ENCODE measurements around the gene LRRC57.
"Not testable (repeated sequence)": the region's sequence is repeated elsewhere in the genome, so short reads cannot be mapped to it uniquely, and the experiment has no call there.

The LRRC57 gene

DNA sequence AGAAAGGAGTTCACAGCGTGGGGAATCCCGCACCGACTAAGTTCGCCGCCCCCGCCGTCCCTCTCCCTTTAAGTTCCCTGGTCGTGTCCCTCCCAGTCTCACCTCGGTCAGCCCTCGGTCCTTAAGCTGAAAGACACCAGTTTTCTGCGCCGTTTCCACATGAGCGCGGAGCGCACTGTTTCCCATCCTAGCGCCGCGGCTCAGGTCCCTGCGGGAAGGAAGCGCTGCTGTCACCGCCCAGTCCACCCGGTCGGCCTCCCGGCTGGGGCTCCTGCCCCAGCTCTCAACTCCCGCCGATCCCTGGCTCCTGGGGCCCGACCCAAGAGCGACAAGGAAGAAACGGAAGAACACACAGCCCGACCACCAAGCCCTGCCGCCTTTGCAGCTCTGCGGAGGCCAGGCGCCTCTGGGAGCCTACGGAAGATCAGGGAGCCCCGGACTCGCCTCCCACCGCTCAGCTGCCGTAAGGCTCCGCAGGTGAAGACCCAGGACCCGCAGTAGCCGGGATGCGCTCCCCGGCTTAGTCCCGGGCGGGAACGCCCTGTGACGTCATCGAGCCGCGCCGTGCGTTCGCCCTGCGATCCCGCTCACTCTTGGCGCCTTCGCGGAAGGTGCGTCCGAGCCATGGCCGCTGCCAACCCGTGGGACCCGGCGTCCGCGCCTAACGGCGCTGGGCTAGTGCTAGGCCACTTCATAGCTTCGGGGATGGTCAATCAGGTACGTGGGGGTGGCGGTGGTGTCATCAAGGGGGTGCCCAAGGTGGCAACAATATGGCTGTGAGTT is at the start of gene LRRC57, which contains the start of gene HAUS2:
Gene LRRC57, minus strand, starts transcription at position 545 of the 783 bp plus-strand sequence. Its CDS starts 359 bp downstream, at position 186.
Gene HAUS2, plus strand, starts transcription at position 590 of the 783 bp plus-strand sequence. Its CDS starts 35 bp downstream, at position 625.
- peak; percentile 83 to 89 for DNase-seq

DNA sequence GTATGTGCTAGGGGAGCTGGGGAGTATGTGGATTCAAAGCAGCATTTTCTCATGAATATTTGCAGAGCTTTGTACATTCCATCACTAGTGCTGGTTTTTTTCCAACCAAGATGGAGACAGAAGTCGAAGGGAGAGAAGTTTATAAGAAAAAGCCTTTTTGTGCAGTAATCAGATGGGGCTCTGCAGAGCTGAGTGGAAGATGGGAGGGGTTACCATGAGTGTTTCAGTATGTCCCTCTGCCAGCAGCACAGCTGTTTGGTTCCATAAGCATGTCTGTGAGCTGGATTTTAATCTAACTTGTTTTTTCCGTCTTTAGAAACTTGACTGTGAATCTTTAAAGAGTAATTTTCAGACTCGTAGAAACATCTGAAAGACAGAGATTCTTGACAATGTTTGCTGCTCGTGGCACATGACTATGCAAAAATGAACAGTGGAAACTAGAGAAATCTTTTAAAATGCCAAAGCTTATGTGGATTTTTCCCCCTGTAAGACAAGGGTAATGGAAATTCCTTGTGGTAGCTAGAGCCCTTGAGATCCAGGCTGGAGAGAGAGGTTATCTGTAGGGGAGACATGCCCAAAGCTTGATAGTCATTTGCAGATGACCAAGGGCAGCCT is 47.1 kb upstream of the LRRC57 start:
- no peak for DNase-seq

DNA sequence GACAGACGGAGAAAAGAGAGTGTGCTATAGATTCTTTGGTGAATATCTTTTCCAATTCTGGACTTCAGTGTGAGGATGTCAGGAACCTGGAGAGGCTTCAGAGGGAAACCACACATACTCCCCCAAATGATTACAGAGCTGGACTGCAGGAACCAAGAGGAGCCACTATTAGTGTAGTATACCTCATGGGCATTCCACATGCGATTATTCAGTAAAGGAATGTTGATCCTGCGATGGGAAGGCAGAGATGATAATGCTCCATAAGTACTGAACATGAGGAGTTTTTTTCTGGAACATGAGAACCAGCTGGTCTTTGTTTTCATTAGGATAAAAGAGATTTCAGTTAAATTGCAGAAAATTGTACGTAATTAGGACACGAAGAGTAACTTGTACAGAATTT is 45.5 kb upstream of the LRRC57 start:
- no peak for DNase-seq

DNA sequence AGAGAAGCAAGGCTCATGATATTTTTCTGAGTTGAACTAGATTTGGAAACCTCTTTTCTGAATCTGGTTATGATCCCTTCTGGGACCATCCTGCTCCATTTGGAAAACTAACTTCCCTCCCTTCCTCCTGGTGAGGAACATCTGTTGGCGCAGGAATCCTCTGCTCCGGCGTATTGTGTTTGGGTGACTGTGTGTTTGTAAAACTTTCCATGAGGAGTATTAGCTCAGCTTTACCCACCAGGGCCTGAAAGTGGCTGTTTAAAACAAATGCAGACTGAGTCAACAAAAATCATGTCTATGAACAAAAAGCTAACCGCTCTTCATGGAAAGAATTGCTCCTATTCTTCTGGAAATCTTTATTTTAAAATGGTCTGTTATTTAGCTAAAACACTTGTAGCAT is 44.5 kb upstream of the LRRC57 start:
- DNase-seq, result no peak

DNA sequence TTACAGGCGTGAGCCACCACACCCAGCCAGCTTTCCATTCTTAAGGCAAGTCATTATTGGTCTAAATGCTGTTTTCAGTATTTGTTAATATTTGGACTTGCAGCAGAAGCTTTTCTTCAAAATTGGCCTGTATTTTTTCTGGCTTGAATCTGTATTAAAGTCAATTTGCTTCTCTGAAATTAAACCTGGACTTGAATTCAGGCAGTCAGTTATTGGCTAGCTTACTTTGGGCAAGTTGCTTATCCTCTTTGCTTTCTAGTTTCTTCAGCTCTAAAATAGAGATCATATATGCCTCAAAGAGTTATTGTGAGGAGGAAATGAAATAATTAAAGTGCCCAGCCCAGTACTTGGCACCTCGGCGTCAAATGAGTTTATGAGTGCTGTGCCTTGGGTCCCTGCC is 44.1 kb upstream of the LRRC57 start:
- DNase-seq, result no peak

DNA sequence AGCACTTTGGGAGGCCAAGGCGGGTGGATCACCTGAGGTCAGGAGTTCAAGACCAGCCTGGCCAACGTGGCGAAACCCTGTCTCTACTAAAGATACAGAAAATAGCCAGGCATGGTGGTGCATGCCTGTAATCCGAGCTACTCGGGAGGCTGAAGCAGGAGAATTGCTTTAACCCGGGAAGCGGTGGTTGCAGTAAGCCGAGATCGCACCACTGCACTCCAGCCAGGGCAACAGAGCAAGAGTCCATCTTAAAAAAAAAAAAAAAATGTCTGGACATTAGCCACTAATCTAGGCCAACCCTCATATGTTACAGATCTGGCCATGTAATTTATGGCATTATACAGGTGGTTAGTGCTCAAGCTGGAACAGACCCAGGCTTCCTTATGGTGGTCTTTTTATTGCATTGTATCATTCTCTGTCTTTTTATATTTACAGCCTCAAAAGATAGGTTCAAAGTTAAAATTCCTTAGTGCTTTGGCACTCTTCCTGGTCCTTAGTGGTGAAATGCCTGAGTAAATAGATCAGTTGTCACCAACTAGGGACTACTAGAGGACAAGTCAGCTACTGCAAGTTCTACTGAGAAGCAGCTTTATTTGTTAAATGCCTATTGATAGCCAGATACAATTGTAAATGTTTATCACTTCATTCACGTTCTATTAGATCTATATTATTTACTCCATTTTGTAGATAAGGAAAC is 42.8 kb upstream of the LRRC57 start:
- DNase-seq, result no peak

DNA sequence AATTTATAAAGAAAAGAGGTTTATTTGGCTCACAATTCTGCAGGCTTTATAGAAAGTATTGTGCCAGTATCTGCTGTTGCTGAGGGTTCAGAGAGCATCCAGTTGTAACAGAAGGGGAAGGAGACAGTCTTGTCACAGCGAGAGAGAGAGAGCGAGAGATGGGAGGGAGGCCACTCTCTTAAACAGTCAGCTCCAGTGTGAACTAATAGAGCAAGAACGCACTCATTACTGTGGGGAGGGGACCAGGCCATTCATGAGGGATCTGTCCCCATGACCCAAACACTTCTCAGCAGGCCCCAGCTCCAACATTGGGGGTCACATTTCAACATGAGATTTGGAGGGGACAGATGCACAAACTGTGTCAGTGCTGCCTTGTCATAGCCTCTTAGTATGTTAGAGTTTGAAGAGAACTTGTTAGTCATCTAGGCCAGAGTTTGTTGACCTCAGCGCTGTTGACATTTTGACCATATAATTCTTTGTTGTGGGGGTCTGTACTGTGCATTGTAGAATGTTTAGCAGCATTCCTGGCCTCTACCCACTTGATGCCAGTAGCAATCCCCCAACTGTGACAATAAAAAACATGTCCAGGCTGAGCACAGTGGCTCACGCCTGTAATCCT is 42.1 kb upstream of the LRRC57 start:
- no peak for DNase-seq

DNA sequence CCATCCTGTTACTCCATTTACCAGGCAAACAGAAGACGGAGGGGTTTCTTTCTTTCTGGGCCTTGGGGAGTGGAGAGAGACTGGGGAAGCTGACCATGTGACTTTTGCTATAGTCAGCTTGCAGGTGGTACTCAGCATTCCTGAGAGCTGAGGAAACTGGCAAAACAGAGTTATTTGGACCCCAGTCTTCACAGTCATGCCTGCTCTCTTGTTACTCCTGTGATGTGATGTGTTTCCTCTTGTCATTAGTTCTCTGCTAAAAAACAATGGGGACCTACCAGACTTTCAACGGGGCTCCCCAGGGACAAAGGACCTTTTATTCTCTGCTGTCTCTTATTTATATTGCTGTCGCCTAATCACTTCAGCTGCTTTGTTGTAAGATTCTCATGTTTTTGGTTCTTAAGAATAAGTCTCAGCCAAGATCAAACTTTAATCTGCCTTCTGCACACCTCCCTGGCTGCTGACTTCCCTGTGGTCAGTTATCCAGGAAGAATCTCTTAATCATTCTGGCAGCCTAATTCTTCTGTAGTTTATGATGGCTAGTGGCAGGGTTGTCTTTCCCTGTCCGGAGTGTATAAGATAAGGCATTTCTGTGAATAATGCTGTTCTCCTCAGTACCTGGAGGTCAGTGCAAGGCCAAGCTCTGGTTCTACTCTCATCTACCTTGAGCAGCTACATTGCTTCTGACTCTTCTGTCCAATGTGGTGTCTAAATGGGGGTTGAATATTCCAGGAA is 35.6 kb upstream of the LRRC57 start:
- DNase-seq, result no peak

DNA sequence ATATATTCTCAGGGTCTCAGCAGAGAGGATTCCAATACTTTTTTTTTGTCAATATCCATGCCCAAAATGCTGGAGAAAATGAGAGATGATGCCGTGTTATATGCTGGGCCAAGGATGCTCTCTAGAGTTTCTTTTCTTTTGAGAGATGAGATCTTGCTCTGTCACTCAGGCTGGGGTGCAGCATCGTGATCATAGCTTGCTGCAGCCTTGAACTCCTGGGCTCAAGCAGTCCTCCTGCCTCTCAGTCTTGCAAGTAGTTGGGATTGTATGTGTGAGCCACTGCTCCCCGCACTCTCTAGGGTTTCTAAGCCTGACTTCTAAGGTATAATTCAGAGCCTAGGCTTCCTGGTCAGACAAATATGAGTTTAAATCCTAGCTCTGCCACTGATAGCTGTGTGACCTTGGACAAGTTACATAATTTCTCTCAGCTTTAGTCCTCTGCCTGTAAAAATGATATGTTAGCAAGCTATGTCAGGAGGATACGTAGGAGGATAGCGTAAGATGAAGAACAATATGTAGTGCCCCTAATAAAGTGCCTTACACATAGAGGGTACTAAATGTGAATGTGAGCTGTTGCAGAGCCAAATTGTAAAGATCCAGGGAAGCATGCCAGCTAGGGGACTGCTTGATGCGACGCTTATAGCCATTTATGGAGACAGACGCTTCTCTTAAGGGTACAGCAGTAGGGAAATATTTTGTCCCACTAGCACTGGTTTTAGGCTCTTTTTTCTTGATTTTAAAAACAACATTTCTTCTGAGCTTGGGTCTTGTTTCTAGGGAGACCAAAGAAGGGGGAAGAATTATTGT is 34.2 kb upstream of the LRRC57 start:
- DNase-seq, result no peak

DNA sequence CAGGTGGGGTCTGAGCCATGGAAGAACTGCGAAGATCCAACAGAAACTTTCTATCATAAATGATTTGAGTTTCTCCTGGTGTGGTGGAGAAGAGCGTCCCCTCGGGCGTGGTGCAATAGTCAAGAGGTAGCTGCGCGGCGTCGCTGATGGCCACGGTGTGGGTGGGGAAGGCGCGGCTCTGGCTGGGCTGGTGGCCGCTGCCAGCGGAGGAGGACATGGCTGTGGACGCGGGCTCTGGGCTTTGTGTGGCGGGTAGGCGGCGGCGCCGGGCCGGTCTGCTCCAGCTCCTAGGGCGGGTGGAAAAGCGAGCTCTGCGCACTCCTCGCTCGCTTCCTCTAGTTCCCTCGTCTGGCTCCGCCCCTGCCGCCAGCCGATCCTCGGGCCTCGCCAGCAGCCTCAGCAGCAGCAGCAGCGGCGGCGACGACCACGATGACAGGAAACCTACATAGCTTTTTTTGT is 32.7 kb upstream of the LRRC57 start:
- peak; percentile 70 to 73 for DNase-seq

DNA sequence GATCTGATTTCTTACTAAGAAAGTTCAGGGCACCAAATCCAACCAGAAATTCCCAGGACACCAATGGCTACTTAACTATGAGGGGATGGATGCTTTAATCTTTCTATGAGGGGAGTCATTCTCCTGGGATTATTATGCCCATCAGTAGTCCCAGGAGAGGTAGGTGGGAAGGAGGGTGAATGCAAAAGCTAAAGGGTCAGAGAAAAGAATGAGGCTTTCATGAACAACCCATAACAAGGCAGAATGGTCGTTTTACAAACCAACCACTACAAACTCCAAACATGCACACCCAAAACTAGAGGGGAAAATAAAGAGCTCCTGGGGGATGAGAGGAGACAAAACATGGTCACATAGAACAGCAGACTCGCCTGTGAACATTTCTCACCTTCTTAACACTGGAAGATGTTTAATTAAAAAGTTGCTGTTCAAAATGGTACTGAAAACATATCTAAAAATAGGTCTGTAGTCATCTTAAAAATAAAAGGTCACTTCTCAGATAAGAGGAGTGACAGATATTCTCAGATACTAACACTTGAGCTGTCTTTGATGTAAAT is 30.5 kb upstream of the LRRC57 start:
- no peak for DNase-seq

DNA sequence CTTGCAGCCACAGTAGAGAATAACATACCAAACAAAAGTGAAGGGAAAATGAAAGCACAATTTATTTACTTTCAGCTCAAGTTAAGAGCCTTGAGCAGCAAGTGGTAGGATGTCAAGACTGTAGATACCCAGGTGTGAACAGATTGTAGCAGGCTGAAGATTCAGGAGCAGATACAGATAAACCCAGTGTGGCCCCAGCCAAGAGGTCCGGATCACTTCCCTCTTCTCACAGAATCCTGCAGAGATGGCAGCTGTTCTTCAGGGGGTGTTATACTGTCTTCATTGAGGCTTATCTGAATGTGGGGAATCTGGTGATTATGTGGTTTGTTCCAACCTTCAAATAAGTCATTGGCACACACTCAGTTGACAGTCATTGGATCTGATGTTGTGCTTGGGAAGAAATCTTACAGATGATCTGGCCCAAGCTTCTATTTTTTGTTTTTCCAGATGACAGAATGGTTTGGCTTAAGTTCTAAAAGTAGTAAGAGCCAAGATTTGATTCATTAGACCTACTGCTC is 29.0 kb upstream of the LRRC57 start:
- no peak for DNase-seq

DNA sequence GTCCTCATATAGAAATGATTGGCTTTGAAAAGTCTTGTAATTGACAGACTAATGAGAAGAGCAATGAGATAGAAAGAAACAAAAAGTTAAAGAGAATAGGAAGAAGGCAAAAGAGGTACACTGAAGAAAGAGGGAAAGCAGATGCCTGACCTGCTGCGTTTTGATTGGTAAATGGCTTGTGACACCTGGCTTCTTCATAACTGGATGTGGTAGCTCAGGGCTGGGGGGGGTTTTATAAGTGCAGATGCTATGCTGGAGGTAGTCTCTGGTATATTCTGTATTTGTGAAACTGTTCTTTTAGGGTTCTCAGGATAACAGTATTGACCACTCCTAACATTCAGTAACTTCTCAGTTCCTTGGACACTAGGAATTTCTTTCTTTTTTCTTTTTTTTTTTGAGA is 28.2 kb upstream of the LRRC57 start:
- no peak for DNase-seq

DNA sequence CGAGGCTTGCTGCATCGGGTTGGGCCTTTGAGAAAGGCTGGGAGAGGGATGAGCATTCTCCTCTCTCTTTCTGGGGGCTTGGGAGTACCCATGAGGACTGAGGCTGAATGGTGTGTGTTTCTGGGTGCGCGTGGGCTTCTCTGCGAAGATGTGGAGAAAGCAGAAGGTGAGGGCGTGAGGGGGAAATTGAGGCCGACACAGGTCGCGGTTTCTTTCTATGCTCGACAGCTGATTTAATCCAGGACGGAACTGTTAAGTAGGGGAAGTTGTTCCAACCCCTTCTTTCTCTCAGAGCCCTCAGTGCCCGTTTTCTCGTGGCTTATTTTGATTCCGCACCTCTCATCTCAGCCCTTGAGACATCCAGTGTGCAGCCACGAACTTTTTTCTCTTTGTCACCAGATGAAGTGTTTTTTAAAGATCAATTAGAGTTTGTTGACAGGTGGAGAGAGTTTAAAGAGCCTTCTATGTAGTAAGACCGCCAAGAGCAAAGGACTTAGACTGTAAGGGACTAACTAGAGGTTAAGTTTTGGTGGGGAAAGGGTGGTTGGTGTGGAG is 27.5 kb upstream of the LRRC57 start:
- no peak for DNase-seq

DNA sequence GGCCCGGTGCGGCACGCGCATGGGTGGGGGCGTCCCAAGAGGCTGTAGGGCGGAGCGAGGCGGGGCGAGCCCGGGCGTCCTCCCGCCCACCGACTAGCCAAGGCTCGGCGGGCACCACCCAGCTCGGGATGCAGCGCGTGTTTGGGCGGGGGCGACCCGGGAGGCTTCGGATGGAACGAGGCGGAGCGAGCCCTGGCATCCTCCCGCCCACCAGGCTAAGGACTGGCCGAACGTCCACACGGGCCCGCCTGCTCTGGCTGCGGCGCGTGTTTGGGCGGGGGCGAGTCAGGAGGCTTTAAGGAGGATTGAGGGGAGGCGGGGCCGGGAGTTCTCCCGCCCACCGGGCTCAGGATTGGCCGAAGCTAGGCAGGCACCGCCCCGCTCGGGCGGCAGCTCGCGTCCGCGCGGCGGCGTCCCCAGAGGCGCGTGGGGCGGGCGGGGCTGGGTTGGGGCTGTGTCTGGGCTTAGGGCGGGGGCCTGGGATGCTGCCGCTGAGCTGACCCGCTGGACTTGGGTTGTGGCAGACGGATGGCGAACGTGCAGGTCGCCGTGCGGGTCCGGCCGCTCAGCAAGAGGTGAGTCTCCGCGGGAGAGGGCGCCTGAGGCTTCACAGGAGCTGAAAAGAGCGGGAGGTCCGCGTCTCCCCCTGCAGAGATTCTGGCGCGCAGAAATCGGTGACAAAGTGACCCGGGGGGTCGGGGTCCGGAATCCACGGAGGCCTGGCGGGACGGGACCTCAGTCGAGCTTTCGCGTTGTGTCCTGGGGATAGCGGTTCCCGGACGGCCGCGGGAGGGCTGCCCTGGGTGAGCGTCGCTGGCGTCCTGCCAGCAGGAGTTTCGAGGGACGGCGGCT is 26.8 kb upstream of the LRRC57 start, which contains the start of gene STARD9:
Gene STARD9, plus strand, starts transcription at position 419 of the 852 bp plus-strand sequence. Its CDS starts 110 bp downstream, at position 529.
- peak; percentile 93 for DNase-seq

DNA sequence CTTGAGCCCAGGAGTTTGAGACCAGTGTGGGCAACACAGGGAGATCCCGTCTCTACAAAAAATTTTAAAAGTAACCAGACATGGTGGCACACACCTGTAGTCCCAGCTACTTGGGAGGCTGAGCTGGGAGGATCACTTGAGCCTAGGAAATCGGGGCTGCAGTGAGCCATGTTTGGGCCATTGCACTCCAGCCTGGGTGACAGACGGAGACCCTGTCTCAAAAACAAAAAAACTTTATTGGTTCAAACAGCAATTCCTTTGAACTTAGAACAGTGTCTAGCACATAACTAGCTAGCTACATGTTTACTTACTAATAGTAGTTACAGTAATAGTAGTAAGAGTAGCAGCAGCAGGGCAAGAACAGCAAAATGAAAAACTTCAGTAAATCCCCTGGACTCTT is 10.1 kb upstream of the LRRC57 start:
- no peak for DNase-seq

DNA sequence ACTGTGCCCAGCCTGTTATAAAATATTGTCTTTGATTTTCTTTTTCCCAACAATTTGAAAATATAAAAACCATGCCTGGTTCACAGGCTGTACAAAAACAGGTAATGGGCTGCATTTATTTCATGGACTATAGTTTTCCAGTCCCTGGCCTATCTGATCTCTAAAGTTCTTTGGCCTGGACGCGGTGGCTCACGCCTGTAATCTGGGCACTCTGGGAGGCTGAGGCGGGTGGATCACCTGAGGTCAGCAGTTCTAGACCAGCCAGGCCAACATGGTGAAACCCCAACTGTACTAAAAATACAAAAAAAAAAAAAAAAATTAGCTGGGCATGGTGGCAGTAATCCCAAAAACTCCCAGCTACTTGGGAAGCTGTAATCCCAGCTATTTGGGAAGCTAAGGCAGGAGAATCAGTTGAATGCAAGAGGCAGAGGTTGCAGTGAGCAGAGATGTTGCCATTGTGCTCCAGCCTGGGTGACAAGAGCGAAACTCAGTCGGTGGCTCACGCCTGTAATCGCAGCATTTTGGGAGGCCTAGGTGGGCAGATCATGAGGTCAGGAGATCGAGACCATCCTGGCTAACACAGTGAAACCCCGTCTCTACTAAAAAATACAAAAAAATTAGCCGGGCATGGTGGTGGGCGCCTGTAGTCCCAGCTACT is 8.1 kb upstream of the LRRC57 start:
- not testable (repeated sequence) for DNase-seq

DNA sequence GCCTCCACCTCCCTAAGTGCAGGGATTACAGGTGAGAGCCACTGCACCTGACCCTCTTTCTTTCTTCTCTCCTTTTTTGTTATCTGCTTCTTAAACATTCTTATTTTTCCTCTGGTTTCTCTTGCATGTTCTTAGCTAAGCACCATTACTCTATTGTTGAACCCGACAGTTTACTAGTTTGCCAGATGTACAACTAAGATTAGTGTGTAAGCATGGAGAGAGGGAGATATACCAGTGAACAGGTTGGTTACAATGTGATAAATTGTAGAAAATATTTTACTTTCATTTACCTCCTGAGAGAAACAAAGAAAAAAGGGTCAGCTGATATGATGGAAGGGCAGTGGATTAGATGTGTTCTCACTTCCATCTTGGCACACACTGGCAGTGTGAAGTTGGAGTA is 5.0 kb upstream of the LRRC57 start:
- no peak for DNase-seq
